ENCODE measurements around the gene SF3B1.
A peak's percentile ranks its signal among the peaks of the same experiment; 100 is the strongest.
"Not testable (repeated sequence)": the region's sequence is repeated elsewhere in the genome, so short reads cannot be mapped to it uniquely, and the experiment has no call there.

Gene SF3B1, protein sequence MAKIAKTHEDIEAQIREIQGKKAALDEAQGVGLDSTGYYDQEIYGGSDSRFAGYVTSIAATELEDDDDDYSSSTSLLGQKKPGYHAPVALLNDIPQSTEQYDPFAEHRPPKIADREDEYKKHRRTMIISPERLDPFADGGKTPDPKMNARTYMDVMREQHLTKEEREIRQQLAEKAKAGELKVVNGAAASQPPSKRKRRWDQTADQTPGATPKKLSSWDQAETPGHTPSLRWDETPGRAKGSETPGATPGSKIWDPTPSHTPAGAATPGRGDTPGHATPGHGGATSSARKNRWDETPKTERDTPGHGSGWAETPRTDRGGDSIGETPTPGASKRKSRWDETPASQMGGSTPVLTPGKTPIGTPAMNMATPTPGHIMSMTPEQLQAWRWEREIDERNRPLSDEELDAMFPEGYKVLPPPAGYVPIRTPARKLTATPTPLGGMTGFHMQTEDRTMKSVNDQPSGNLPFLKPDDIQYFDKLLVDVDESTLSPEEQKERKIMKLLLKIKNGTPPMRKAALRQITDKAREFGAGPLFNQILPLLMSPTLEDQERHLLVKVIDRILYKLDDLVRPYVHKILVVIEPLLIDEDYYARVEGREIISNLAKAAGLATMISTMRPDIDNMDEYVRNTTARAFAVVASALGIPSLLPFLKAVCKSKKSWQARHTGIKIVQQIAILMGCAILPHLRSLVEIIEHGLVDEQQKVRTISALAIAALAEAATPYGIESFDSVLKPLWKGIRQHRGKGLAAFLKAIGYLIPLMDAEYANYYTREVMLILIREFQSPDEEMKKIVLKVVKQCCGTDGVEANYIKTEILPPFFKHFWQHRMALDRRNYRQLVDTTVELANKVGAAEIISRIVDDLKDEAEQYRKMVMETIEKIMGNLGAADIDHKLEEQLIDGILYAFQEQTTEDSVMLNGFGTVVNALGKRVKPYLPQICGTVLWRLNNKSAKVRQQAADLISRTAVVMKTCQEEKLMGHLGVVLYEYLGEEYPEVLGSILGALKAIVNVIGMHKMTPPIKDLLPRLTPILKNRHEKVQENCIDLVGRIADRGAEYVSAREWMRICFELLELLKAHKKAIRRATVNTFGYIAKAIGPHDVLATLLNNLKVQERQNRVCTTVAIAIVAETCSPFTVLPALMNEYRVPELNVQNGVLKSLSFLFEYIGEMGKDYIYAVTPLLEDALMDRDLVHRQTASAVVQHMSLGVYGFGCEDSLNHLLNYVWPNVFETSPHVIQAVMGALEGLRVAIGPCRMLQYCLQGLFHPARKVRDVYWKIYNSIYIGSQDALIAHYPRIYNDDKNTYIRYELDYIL
- long read RNA-seq, donor 1, full-length matches to known transcripts = 43 of 131 reads
- long read RNA-seq, donor 1, partial matches to known transcripts = 88 of 131 reads
- long read RNA-seq, donor 1, other reads (novel, unspliced or antisense) = 0 of 131 reads
- long read RNA-seq, donor 2, full-length matches to known transcripts = 34 of 54 reads
- long read RNA-seq, donor 2, partial matches to known transcripts = 20 of 54 reads
- long read RNA-seq, donor 2, other reads (novel, unspliced or antisense) = 0 of 54 reads
- long read RNA-seq, donor 3, full-length matches to known transcripts = 25 of 55 reads
- long read RNA-seq, donor 3, partial matches to known transcripts = 25 of 55 reads
- long read RNA-seq, donor 3, other reads (novel, unspliced or antisense) = 5 of 55 reads
- long read RNA-seq, donor 4, full-length matches to known transcripts = 39 of 161 reads
- long read RNA-seq, donor 4, partial matches to known transcripts = 122 of 161 reads
- long read RNA-seq, donor 4, other reads (novel, unspliced or antisense) = 0 of 161 reads
- long read RNA-seq, donor 5, full-length matches to known transcripts = 46 of 1,390 reads
- long read RNA-seq, donor 5, partial matches to known transcripts = 1,247 of 1,390 reads
- long read RNA-seq, donor 5, other reads (novel, unspliced or antisense) = 97 of 1,390 reads
- long read RNA-seq, donor 6, full-length matches to known transcripts = 33 of 67 reads
- long read RNA-seq, donor 6, partial matches to known transcripts = 34 of 67 reads
- long read RNA-seq, donor 6, other reads (novel, unspliced or antisense) = 0 of 67 reads
- long read RNA-seq, donor 7, full-length matches to known transcripts = 52 of 122 reads
- long read RNA-seq, donor 7, partial matches to known transcripts = 64 of 122 reads
- long read RNA-seq, donor 7, other reads (novel, unspliced or antisense) = 6 of 122 reads
- long read RNA-seq, donor 8, full-length matches to known transcripts = 44 of 92 reads
- long read RNA-seq, donor 8, partial matches to known transcripts = 41 of 92 reads
- long read RNA-seq, donor 8, other reads (novel, unspliced or antisense) = 7 of 92 reads

DNA sequence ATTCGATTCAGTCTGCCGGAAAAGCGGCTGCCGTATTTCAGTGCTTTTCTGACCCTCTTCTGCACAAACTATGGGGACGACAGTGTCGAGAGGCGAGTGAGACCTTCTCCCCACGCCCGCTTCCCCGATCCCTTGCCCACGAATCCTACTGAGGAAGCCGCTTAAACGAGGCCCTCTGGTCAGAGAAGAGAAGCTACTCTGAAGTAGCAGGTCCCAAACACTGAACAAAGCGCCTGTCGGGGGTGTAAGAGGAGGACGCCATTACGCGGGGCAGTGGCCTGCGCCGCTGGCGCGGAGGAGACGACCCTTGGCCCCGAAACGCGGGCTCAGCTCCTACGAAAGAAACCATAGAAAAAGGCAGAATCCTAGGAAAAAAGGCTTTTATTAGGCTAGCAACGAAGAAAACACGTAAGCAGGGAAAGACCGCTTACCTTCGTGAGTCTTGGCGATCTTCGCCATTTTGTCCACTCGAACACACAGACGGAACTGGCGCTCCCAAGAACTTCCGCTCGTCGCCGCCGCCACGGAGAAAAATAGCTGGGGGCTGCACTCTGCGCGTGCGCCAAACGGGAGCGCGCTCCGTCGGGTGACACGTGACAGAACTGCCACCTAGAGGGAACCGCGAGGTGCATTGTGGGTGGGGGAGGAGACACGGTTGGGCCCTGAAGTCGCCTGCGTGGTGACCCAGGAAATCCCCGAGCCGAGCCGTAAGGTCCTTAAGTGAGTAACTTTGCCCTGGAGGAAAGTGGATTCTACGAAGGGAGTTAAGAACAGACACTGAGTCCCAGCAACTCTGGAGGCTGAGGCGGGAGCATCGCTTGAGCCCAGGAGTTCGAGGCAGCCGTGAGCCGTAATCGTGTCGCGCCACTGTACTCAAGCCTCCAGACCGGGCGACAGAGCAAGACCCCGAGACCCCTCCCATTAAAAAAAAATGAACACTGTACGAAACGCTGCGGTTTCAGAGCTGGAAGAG is at the start of gene SF3B1:
TSS of gene SF3B1 (minus strand) at position 488 of the 973 bp plus-strand sequence. CDS start at position 459, 29 bp downstream.
- peak; percentile 96 for DNase-seq

DNA sequence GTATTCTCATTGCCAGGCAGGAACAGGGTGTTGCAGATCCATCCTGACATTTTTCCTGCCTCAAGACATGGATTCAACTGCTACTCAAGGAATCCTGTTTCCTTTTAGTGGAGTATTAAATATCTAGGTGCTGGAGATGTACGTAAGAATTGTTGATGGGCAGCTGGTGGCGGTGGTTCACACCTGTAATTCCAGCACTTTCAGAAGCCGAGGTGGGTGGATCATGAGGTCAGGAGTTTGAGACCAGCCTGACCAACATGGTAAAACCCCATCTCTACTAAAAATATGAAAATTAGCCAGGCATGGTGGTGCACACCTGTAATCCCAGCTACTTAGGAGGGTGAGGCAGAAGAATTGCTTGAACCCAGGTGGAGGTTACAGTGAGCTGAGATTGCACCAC is 49.4 kb upstream of the SF3B1 start:
- not testable (repeated sequence) for DNase-seq

GRCh38 chr2:197480165-197481036 is 45.6 kb upstream of the SF3B1 start:
- DNase-seq = no peak

DNA sequence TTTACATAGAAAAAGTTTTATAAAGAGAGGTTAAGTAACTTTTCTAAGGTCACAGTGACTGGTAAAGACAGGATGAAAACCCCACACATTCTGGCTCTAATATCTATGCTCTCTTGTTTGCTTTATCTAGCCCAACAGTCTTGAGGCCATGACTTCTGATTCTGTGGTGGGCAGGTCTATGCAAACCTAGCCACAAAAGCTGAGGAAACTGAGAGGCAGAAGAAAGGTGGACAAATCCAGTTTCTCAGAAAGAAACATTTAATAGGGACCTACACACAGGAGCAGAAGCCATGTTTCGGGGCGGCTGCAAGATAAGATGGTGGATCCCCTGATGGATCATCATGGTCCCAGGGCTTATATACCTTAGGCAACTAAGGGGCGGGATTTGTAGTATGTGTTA is 43.0 kb upstream of the SF3B1 start:
- no peak for DNase-seq

DNA sequence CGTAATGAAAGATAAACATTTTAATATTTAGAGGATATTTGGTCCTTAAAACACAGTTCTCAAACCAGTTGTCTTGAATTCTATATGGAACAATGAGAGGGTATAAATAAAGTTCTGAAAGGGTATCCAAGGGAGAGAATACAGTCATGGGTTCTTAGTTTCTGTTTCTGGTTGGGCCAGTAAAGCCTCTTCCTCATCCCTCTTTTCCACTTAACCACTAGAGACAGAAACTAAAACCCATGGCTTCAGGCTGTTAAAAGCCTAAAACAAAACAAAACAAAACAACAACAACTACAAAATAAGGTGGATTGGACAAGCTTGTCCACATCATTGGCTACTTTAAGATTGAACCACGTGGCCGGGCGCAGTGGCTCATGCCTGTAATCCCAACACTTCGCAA is 37.3 kb upstream of the SF3B1 start:
- no peak for DNase-seq

GRCh38 chr2:197464175-197464574 is 29.3 kb upstream of the SF3B1 start:
- no peak for DNase-seq

GRCh38 chr2:197461057-197461456 is 26.2 kb upstream of the SF3B1 start:
- DNase-seq = no peak

- DNase-seq = no peak
These were observed 25.8 kb upstream of the SF3B1 start for GRCh38 chr2:197460649-197461048.

GRCh38 chr2:197455428-197455827 is 20.6 kb upstream of the SF3B1 start:
- no peak for DNase-seq

GRCh38 chr2:197454923-197455322 is 20.1 kb upstream of the SF3B1 start:
- no peak for DNase-seq

GRCh38 chr2:197453914-197454398 is 19.1 kb upstream of the SF3B1 start:
- no peak for DNase-seq

- DNase-seq = peak; percentile 94
These were observed 18.5 kb upstream of the SF3B1 start, which contains the start of gene COQ10B for GRCh38 chr2:197453123-197453913. Gene COQ10B (plus strand): TSS chr2:197453552. CDS start chr2:197453561, 9 bp downstream.

DNA sequence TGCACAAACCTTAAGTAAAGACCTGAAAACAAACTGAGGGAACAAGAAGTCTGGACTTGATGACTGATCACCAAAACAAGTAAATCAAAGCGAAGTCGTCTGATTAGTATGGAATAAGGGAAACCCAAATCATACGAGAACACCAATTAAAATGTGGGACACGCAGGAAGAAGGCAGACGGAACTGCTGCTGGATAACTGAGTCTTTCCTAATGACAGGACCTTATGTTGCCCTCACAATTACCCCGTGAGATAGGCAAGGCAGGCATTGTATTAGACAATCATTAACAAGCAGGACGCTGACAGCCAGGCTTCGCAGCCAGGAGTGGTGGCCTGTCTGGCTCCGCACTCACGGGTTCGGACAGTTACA is 17.9 kb upstream of the SF3B1 start:
- no peak for DNase-seq

- not testable (repeated sequence) for DNase-seq
These were observed 16.1 kb upstream of the SF3B1 start for GRCh38 chr2:197450935-197451358.

DNA sequence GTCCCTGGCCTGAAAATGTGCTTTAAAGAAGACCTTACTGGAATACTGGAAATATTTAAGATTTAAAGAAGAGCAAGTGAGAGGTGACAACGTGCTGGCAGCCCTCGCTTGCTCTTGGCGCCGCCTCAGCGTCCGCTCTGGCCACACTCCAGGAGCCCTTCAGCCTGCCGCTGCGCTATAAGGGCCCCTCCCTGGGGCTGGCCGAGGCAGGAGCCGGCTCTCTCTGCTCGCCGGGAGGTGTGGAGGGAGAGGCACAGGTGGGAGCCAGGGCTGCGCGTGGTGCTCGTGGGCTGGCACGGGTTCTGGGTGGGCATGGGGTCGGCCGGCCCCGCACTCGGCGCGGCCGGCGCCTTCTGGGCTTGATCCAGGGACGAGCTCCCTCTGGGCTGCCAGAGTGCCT is 15.6 kb upstream of the SF3B1 start:
- DNase-seq = no peak

DNA sequence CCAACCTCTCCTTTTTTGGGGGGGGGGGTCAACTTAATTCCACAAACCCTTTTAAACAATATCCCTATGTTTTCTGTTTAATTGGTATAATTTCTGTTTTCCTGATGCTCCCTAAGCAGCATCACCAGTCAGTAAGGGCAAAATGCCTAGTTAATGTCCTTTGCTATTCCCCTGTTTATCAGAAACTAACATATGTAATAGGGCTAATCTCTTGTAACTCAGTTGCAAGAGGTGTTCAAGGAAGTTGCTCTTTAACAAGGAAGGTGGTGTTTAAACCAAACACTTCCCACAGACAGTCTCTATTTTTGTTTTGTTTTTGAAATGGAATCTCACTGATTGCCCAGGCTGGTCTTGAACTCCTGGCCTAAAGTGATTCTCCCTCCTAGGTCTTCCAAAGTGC is 12.0 kb upstream of the SF3B1 start:
- no peak for DNase-seq

GRCh38 chr2:197445746-197446145 is 10.9 kb upstream of the SF3B1 start:
- no peak for DNase-seq

Data from right kidney (tissue), 9 donors.